ENCODE results near the gene MTF2.

MTF2 gene

GRCh38 chr1:93036672-93037071, 42.4 kb upstream of the MTF2 start:
- DNase-seq (ENCODE audit: low read depth), result no peak
- no peak overlapping the region for H3K4me3 ChIP-seq (ENCODE audit: control insufficient read depth, low read depth, low read length)
- no peak for TF ChIP-seq CTCF (conservative IDR thresholded peaks at IDR 0.05; ENCODE audit: control insufficient read depth, insufficient read depth, low read depth, low read length)

- no peak overlapping the region for H3K4me3 ChIP-seq (ENCODE audit: control insufficient read depth, low read depth, low read length)
- TF ChIP-seq CTCF (conservative IDR thresholded peaks at IDR 0.05; ENCODE audit: control insufficient read depth, insufficient read depth, low read depth, low read length), result no peak
- DNase-seq (ENCODE audit: low read depth), result no peak
Measured at GRCh38 chr1:93042187-93043056, 36.7 kb upstream of the MTF2 start.

GRCh38 chr1:93043057-93043557, 36.0 kb upstream of the MTF2 start:
- no peak overlapping the region for H3K4me3 ChIP-seq (ENCODE audit: control insufficient read depth, low read depth, low read length)
- DNase-seq (ENCODE audit: low read depth), result no peak
- TF ChIP-seq CTCF (conservative IDR thresholded peaks at IDR 0.05; ENCODE audit: control insufficient read depth, insufficient read depth, low read depth, low read length), result no peak

GRCh38 chr1:93047618-93048017, 31.5 kb upstream of the MTF2 start:
- DNase-seq (ENCODE audit: low read depth), result no peak
- TF ChIP-seq CTCF (conservative IDR thresholded peaks at IDR 0.05; ENCODE audit: control insufficient read depth, insufficient read depth, low read depth, low read length), result no peak
- no peak overlapping the region for H3K4me3 ChIP-seq (ENCODE audit: control insufficient read depth, low read depth, low read length)

- no peak for TF ChIP-seq CTCF (conservative IDR thresholded peaks at IDR 0.05; ENCODE audit: control insufficient read depth, insufficient read depth, low read depth, low read length)
- H3K4me3 ChIP-seq (ENCODE audit: control insufficient read depth, low read depth, low read length), result no peak overlapping the region
- peak; percentile 31 for DNase-seq (ENCODE audit: low read depth)
Measured at GRCh38 chr1:93051961-93052360, 27.1 kb upstream of the MTF2 start.

GRCh38 chr1:93056214-93056613, 22.9 kb upstream of the MTF2 start:
- peak; percentile 47 for DNase-seq (ENCODE audit: low read depth)

More at GRCh38 chr1:93056214-93056613, 22.9 kb upstream of the MTF2 start:
- no peak for TF ChIP-seq CTCF (conservative IDR thresholded peaks at IDR 0.05; ENCODE audit: control insufficient read depth, insufficient read depth, low read depth, low read length)
- no peak overlapping the region for H3K4me3 ChIP-seq (ENCODE audit: control insufficient read depth, low read depth, low read length)

Data from fibroblast of mammary gland (primary cell).